GM18867 (cell line): ENCODE measurements around the gene SOX13.

Experiments used
- ATAC-seq: cut with Tn5 transposase; IDR thresholded peaks from one replicate; pipeline ENCODE4 v1.9.1; 2021; ENCODE audit warnings: mild to moderate bottlenecking, moderate library complexity; ENCODE audit not compliant: unreplicated experiment

SOX13 gene

GRCh38 chr1:204103431-204103741 is 30.5 kb downstream of the SOX13 start:
- no peak for ATAC-seq

GRCh38 chr1:204104331-204105130 is 31.6 kb downstream of the SOX13 start:
- ATAC-seq, result no peak

- no peak for ATAC-seq
Measured at GRCh38 chr1:204105131-204105515, 32.2 kb downstream of the SOX13 start.

- no peak for ATAC-seq
Measured at GRCh38 chr1:204106825-204107224, 33.9 kb downstream of the SOX13 start.

GRCh38 chr1:204107892-204108291 is 35.0 kb downstream of the SOX13 start:
- ATAC-seq, result no peak

- ATAC-seq, result no peak
Measured at GRCh38 chr1:204108312-204109141, 35.6 kb downstream of the SOX13 start.

- ATAC-seq, result no peak
Measured at GRCh38 chr1:204110894-204111633, 38.1 kb downstream of the SOX13 start.

GRCh38 chr1:204112876-204113730 is 40.2 kb downstream of the SOX13 start:
- ATAC-seq, result no peak

GRCh38 chr1:204113896-204114295 is 41.0 kb downstream of the SOX13 start:
- ATAC-seq, result no peak

GRCh38 chr1:204114606-204115005 is 41.7 kb downstream of the SOX13 start:
- no peak for ATAC-seq

GRCh38 chr1:204115116-204115515 is 42.2 kb downstream of the SOX13 start:
- no peak for ATAC-seq

GRCh38 chr1:204116539-204116938 is 43.6 kb downstream of the SOX13 start:
- no peak for ATAC-seq

- ATAC-seq, result no peak
Measured at GRCh38 chr1:204121840-204122555, 49.1 kb downstream of the SOX13 start.

- ATAC-seq, result no peak
Measured at GRCh38 chr1:204123376-204123775, 50.5 kb downstream of the SOX13 start.

GRCh38 chr1:204124639-204125038 is 51.7 kb downstream of the SOX13 start:
- no peak for ATAC-seq

- no peak for ATAC-seq
Measured at GRCh38 chr1:204125759-204126351, 52.9 kb downstream of the SOX13 start.

- ATAC-seq, result no peak
Measured at GRCh38 chr1:204126386-204126785, 53.5 kb downstream of the SOX13 start.

- ATAC-seq, result no peak
Measured at GRCh38 chr1:204126956-204127355, 54.0 kb downstream of the SOX13 start.

- ATAC-seq, result no peak
Measured at GRCh38 chr1:204127597-204128242, 54.8 kb downstream of the SOX13 start.
